HepG2 (cell line): ENCODE measurements around the gene ILRUN. TPM values are rescaled to one million over a fixed set of nuclear protein-coding genes. Genes with fewer than 3 reads are reported as not detected.

Experiments
- E2F2 ChIP-seq: sonication (generic); formaldehyde crosslinking; IDR thresholded peaks from 2 replicates; pipeline ENCODE4 v1.4.0; 2020; ENCODE audit warnings: missing genetic modification reagents, borderline replicate concordance
- ELF3 ChIP-seq: IDR thresholded peaks from 2 replicates; pipeline ENCODE4 v1.6.1; 2016; ENCODE audit warnings: missing genetic modification reagents, missing compliant biosample characterization
- IKZF4 ChIP-seq: sonication (generic); formaldehyde crosslinking; IDR thresholded peaks from 2 replicates; pipeline ENCODE4 v1.5.1; 2020; ENCODE audit warnings: borderline replicate concordance, mild to moderate bottlenecking, low read depth, missing genetic modification reagents; ENCODE audit errors: not compliant biosample characterization
- MTA1 ChIP-seq: sonication (generic); formaldehyde crosslinking; IDR thresholded peaks from 2 replicates; pipeline ENCODE4 v1.4.0; 2020; ENCODE audit warnings: missing genetic modification reagents, mild to moderate bottlenecking, borderline replicate concordance
- RBFOX2 ChIP-seq: fragments of 200-400 bp; formaldehyde crosslinking; IDR thresholded peaks from 2 replicates; pipeline ENCODE4 v1.6.1; 2017; ENCODE audit warnings: low read depth, mild to moderate bottlenecking, low read length
- SIX4 ChIP-seq: sonication (generic); formaldehyde crosslinking; IDR thresholded peaks from 2 replicates; pipeline ENCODE4 v1.4.0; 2020; ENCODE audit warnings: missing genetic modification reagents
- SYNCRIP ChIP-seq: fragments of 200-400 bp; formaldehyde crosslinking; IDR thresholded peaks from 2 replicates; pipeline ENCODE4 v1.6.1; 2018; ENCODE audit warnings: mild to moderate bottlenecking, low read depth, low read length; ENCODE audit not compliant: insufficient read depth
- TBX3 ChIP-seq: fragments of 450-650 bp; IDR thresholded peaks from 2 replicates; pipeline ENCODE4 v1.6.1; 2017; ENCODE audit warnings: antibody characterized with exemption, mild to moderate bottlenecking, inconsistent platforms, borderline replicate concordance
- ZFP41 ChIP-seq: sonication (generic); formaldehyde crosslinking; IDR thresholded peaks from 2 replicates; pipeline ENCODE4 v1.4.0; 2020; ENCODE audit warnings: mild to moderate bottlenecking, missing genetic modification reagents, borderline replicate concordance
- ZKSCAN5 ChIP-seq: sonication (generic); formaldehyde crosslinking; IDR thresholded peaks from 2 replicates; pipeline ENCODE4 v1.5.1; 2020; ENCODE audit warnings: mild to moderate bottlenecking, missing genetic modification reagents
- ZNF230 ChIP-seq: sonication (generic); formaldehyde crosslinking; IDR thresholded peaks from 2 replicates; pipeline ENCODE4 v1.4.0; 2020; ENCODE audit warnings: mild to moderate bottlenecking, missing genetic modification reagents
- ZNF496 ChIP-seq: sonication (generic); formaldehyde crosslinking; IDR thresholded peaks from 2 replicates; pipeline ENCODE4 v1.8.1; 2023; ENCODE audit warnings: mild to moderate bottlenecking, moderate library complexity, missing genetic modification reagents; ENCODE audit not compliant: insufficient replicate concordance
- ZNF557 ChIP-seq: sonication (generic); formaldehyde crosslinking; IDR thresholded peaks from 2 replicates; pipeline ENCODE4 v1.4.0; 2020; ENCODE audit warnings: missing genetic modification reagents
- ZNF563 ChIP-seq: sonication (generic); formaldehyde crosslinking; IDR thresholded peaks from 2 replicates; pipeline ENCODE4 v1.8.0; 2022; ENCODE audit warnings: mild to moderate bottlenecking, moderate library complexity, missing genetic modification reagents
- ZNF574 ChIP-seq: sonication (generic); formaldehyde crosslinking; IDR thresholded peaks from 2 replicates; pipeline ENCODE4 v1.4.0; 2020; ENCODE audit warnings: missing genetic modification reagents
- ZNF629 ChIP-seq: sonication (generic); formaldehyde crosslinking; conservative IDR thresholded peaks from 2 replicates; pipeline ENCODE4 v1.5.0; 2020; ENCODE audit warnings: missing genetic modification reagents
- ZNF646 ChIP-seq: sonication (generic); formaldehyde crosslinking; IDR thresholded peaks from 2 replicates; pipeline ENCODE4 v1.9.0; 2021; ENCODE audit warnings: mild to moderate bottlenecking, missing genetic modification reagents
- polyA plus RNA-seq, 8 experiments: library from polyadenylated mRNA; depleted of rRNA in 3 of 8; stranded (reverse) in 7 of 8; unstranded in 1 of 8; fragments of >200 nt; fragmentation: Illumina TruSeq in 4 of 8; extraction: Trizol in 4 of 8; gene quantifications; 2 replicates each; pipeline versions ENCODE4 v1.2.1 to v1.2.3, GENCODE V29; 2011 to 2016; ENCODE audit warnings: low read depth in 4 of 8, missing spikeins in 1 of 8, mixed read lengths in 1 of 8; ENCODE audit not compliant: insufficient read depth in 1 of 8
- total RNA-seq, 5 experiments: library from RNA; depleted of rRNA; stranded (reverse); fragments of >200 nt; fragmentation: Illumina TruSeq; extraction: Trizol; gene quantifications; 2 replicates each; pipeline ENCODE4 v1.2.3, GENCODE V29; 2016; ENCODE audit warnings: low read depth in 1 of 5
- TF ChIP-seq, protein P1 (sequence below): sonication (generic); formaldehyde crosslinking; IDR thresholded peaks from 2 replicates; pipeline ENCODE4 v1.5.0; 2020; ENCODE audit warnings: missing genetic modification reagents

Gene ILRUN
- total and polyA plus RNA-seq, 2 of the 13 experiments (the other 11 are each of a cell fraction or from before 2014, with no cell fraction given) = 45.5 to 66.6 TPM

GRCh38 chr6:34657307-34657978 lies 39.1 kb downstream of the ILRUN start (continued):
- TF ChIP-seq ZNF646 (CRISPR knock-in tag) (no peak; the same call in 1 of the 2 replicates), ZNF629 (peak; percentile 65), SIX4 (CRISPR knock-in tag) (0 out of 2 replicates have a peak, but pooled peaks have one; percentile 8), TBX3 (no peak), ZNF496 (no peak), SYNCRIP (no peak), IKZF4 (CRISPR knock-in tag) (no peak), ZNF557 (CRISPR knock-in tag) (0 out of 2 replicates have a peak, but pooled peaks have one; percentile 66), MTA1 (no peak), RBFOX2 (no peak), ZFP41 (CRISPR knock-in tag) (no peak), E2F2 (no peak), ZNF230 (CRISPR knock-in tag) (no peak), ZKSCAN5 (no peak), ELF3 (peak; percentile 91), ZNF563 (CRISPR knock-in tag) (no peak), ZNF574 (CRISPR knock-in tag) (peak; percentile 50; the same call in 1 of the 2 replicates)
- TF ChIP-seq, protein P1, sequence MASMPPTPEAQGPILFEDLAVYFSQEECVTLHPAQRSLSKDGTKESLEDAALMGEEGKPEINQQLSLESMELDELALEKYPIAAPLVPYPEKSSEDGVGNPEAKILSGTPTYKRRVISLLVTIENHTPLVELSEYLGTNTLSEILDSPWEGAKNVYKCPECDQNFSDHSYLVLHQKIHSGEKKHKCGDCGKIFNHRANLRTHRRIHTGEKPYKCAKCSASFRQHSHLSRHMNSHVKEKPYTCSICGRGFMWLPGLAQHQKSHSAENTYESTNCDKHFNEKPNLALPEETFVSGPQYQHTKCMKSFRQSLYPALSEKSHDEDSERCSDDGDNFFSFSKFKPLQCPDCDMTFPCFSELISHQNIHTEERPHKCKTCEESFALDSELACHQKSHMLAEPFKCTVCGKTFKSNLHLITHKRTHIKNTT = no peak
